H1 (cell line): Measurements from ENCODE around the gene MYOM1.

Source experiments
- EGR1 ChIP-seq: IDR thresholded peaks from 2 replicates; pipeline ENCODE4 v1.6.1; 2011; ENCODE audit warnings: low read depth, low read length, borderline replicate concordance
- EP300 ChIP-seq, 2 experiments: IDR thresholded peaks; 1 replicate in 1 of 2; 2 replicates in 1 of 2; pipeline ENCODE4 v1.6.1; 2011 to 2012; ENCODE audit warnings: low read depth in 2 of 2, low read length in 2 of 2, mild to moderate bottlenecking in 2 of 2, borderline replicate concordance in 1 of 2, inconsistent platforms in 1 of 2, moderate library complexity in 1 of 2
- RAD21 ChIP-seq, 2 experiments: IDR thresholded peaks in 1 of 2; conservative IDR thresholded peaks in 1 of 2; 2 replicates each; pipeline ENCODE4 v1.6.1; 2011; ENCODE audit warnings: low read depth in 2 of 2, low read length in 2 of 2, improper control_type of control experiment in 1 of 2, inconsistent platforms in 1 of 2, mild to moderate bottlenecking in 1 of 2, moderate library complexity in 1 of 2
- RFX5 ChIP-seq: IDR thresholded peaks from 2 replicates; pipeline ENCODE4 v1.6.1; 2011; ENCODE audit warnings: low read depth, low read length, improper control_type of control experiment, borderline replicate concordance
- TF ChIP-seq, protein P1 (sequence below): IDR thresholded peaks from 2 replicates; pipeline ENCODE4 v1.6.1; 2011; ENCODE audit warnings: low read length, improper control_type of control experiment
- TF ChIP-seq, protein P2 (sequence below), 3 experiments: IDR thresholded peaks; 1 replicate in 2 of 3; 2 replicates in 1 of 3; pipeline versions ENCODE4 v1.5.1 to v1.6.1; 2011; ENCODE audit warnings: low read length in 3 of 3, mild to moderate bottlenecking in 3 of 3, inconsistent platforms in 2 of 3, low read depth in 1 of 3, moderate library complexity in 1 of 3; ENCODE audit not compliant: insufficient read depth in 1 of 3; ENCODE audit errors: control extremely low read depth in 1 of 3

DNA sequence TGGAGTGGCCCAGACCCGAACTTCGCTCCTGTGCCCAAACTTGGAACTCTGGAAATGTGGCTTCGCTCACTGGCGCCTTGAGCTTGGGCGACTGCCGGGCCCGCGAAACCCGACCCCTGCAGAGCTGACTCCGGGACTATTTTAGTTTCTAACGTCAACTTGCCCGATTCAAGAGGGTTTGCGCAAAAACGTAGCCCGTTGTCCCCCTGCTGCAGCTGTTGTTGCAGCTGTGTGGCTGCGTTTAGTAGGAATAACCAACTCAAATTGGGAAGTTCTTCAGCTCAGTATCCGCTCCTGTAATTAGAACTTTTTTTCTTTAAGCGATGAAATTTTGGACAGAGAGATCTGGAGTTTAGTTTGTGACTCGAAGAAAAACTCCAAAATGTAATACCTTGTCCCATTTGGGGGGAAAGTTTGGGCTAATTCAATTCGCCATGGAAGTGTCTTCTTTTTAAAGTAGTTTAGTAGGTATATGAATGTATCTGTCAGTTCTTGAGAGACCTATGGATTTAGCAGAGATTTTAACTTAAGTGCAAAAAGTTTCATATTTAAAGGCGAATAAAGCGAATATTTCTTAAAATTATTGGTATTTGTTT is 28.4 kb upstream of the MYOM1 start:
- no peak for TF ChIP-seq RFX5
- TF ChIP-seq EP300 (IDR thresholded peaks at IDR 0.05; ENCODE audit: borderline replicate concordance in 1 of 2, low read depth in 2 of 2, low read length in 2 of 2): no peak
- TF ChIP-seq, protein P1, sequence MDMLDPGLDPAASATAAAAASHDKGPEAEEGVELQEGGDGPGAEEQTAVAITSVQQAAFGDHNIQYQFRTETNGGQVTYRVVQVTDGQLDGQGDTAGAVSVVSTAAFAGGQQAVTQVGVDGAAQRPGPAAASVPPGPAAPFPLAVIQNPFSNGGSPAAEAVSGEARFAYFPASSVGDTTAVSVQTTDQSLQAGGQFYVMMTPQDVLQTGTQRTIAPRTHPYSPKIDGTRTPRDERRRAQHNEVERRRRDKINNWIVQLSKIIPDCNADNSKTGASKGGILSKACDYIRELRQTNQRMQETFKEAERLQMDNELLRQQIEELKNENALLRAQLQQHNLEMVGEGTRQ: no peak
- no peak for TF ChIP-seq EGR1
- TF ChIP-seq, protein P2, sequence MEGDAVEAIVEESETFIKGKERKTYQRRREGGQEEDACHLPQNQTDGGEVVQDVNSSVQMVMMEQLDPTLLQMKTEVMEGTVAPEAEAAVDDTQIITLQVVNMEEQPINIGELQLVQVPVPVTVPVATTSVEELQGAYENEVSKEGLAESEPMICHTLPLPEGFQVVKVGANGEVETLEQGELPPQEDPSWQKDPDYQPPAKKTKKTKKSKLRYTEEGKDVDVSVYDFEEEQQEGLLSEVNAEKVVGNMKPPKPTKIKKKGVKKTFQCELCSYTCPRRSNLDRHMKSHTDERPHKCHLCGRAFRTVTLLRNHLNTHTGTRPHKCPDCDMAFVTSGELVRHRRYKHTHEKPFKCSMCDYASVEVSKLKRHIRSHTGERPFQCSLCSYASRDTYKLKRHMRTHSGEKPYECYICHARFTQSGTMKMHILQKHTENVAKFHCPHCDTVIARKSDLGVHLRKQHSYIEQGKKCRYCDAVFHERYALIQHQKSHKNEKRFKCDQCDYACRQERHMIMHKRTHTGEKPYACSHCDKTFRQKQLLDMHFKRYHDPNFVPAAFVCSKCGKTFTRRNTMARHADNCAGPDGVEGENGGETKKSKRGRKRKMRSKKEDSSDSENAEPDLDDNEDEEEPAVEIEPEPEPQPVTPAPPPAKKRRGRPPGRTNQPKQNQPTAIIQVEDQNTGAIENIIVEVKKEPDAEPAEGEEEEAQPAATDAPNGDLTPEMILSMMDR (IDR thresholded peaks at IDR 0.05; ENCODE audit: control extremely low read depth in 1 of 3, insufficient read depth in 1 of 3, low read depth in 1 of 3, low read length in 3 of 3): no peak
- no peak for TF ChIP-seq RAD21 (IDR thresholded peaks at IDR 0.05 in 1 of 2, conservative IDR thresholded peaks at IDR 0.05 in 1 of 2; ENCODE audit: low read depth in 2 of 2, low read length in 2 of 2)
